WTC11 (cell line): Measurements from ENCODE around the gene EFNB3. TPM values are rescaled to one million over a fixed set of nuclear protein-coding genes. Genes with fewer than 3 reads are reported as not detected.

Experiments used
- ATAC-seq: fragments of 200-7000 bp; cut with Tn5 transposase; 2 replicates; pipeline ENCODE4 v1.10.0; 2021; ENCODE audit warnings: mild to moderate bottlenecking, moderate library complexity
- CTCF ChIA-PET: fragments of 300-600 bp; sonication (Branson Sonifier 250); formaldehyde crosslinking; loops from one replicate; lab custom pipeline; 2021; ENCODE audit warnings: antibody characterized with exemption; lab: Charles Lee
- POLR2A ChIA-PET: fragments of 350-600 bp; sonication (Branson Sonifier 250); formaldehyde crosslinking; loops from one replicate; lab custom pipeline; 2021; ENCODE audit warnings: antibody characterized with exemption; lab: Charles Lee
- DNase-seq: peaks from one replicate; pipeline ENCODE4 v3.0.0; 2021; ENCODE audit warnings: low spot score
- H3K27ac Mint-ChIP-seq: 2 replicates; pipeline ENCODE4 v1.8.0; 2021; ENCODE audit warnings: mixed read lengths
- H3K27me3 Mint-ChIP-seq: 2 replicates; pipeline ENCODE4 v1.8.0; 2021; ENCODE audit warnings: low read depth, mild to moderate bottlenecking, moderate library complexity, mixed read lengths
- H3K36me3 Mint-ChIP-seq: 2 replicates; pipeline ENCODE4 v1.8.0; 2021; ENCODE audit warnings: mixed read lengths
- H3K4me1 Mint-ChIP-seq: 2 replicates; pipeline ENCODE4 v1.8.0; 2022; ENCODE audit warnings: mixed read lengths
- H3K4me3 Mint-ChIP-seq: 2 replicates; pipeline ENCODE4 v1.8.0; 2021; ENCODE audit warnings: mild to moderate bottlenecking, moderate library complexity, mixed read lengths
- H3K9me3 Mint-ChIP-seq: 2 replicates; pipeline ENCODE4 v1.8.0; 2021; ENCODE audit warnings: mixed read lengths
- CBFB ChIP-seq: sonication (generic); formaldehyde crosslinking; IDR thresholded peaks from 2 replicates; pipeline ENCODE4 v1.8.1; 2022; ENCODE audit warnings: mild to moderate bottlenecking, low read depth, missing genetic modification reagents
- ELF4 ChIP-seq: sonication (generic); formaldehyde crosslinking; IDR thresholded peaks from 2 replicates; pipeline ENCODE4 v1.8.1; 2022; ENCODE audit warnings: low read depth, mild to moderate bottlenecking, moderate library complexity, missing genetic modification reagents
- ERG ChIP-seq: fragments of 250-450 bp; sonication (Bioruptor Pico); IDR thresholded peaks from 2 replicates; pipeline ENCODE4 v1.8.0; 2021; ENCODE audit warnings: mild to moderate bottlenecking
- ESRRA ChIP-seq: sonication (generic); formaldehyde crosslinking; IDR thresholded peaks from 2 replicates; pipeline ENCODE4 v1.8.1; 2022; ENCODE audit warnings: mild to moderate bottlenecking, missing genetic modification reagents, borderline replicate concordance
- GTF2I ChIP-seq: fragments of 250-450 bp; sonication (Bioruptor Pico); conservative IDR thresholded peaks from 2 replicates; pipeline ENCODE4 v1.4.0; 2021; ENCODE audit warnings: mild to moderate bottlenecking
- IRF2 ChIP-seq: sonication (generic); formaldehyde crosslinking; IDR thresholded peaks from 2 replicates; pipeline ENCODE4 v1.8.0; 2022; ENCODE audit warnings: low read depth, missing genetic modification reagents, borderline replicate concordance
- JAZF1 ChIP-seq: fragments of 250-450 bp; sonication (Bioruptor Pico); IDR thresholded peaks from 2 replicates; pipeline ENCODE4 v1.9.0; 2021; ENCODE audit warnings: moderate library complexity, mild to moderate bottlenecking, inconsistent platforms
- MXD4 ChIP-seq: fragments of 250-450 bp; sonication (Bioruptor Pico); IDR thresholded peaks from 2 replicates; pipeline ENCODE4 v1.8.0; 2021; ENCODE audit warnings: mild to moderate bottlenecking, moderate library complexity, borderline replicate concordance
- PRRX2 ChIP-seq: fragments of 250-450 bp; sonication (Bioruptor Pico); IDR thresholded peaks from 2 replicates; pipeline ENCODE4 v1.8.0; 2021; ENCODE audit warnings: mild to moderate bottlenecking
- ZNF121 ChIP-seq: sonication (generic); formaldehyde crosslinking; IDR thresholded peaks from 2 replicates; pipeline ENCODE4 v1.8.0; 2023; ENCODE audit warnings: missing genetic modification reagents
- ZNF232 ChIP-seq: sonication (generic); formaldehyde crosslinking; IDR thresholded peaks from 2 replicates; pipeline ENCODE4 v1.8.0; 2022; ENCODE audit warnings: mild to moderate bottlenecking, missing genetic modification reagents
- ZNF425 ChIP-seq: fragments of 250-450 bp; sonication (Bioruptor Pico); conservative IDR thresholded peaks from 2 replicates; pipeline ENCODE4 v1.9.0; 2021; ENCODE audit warnings: mild to moderate bottlenecking
- ZNF671 ChIP-seq: fragments of 250-450 bp; sonication (Bioruptor Pico); IDR thresholded peaks from 2 replicates; pipeline ENCODE4 v1.8.0; 2021; ENCODE audit warnings: mild to moderate bottlenecking
- total RNA-seq: library from RNA; stranded (reverse); gene quantifications from 3 replicates; pipeline ENCODE4 v1.2.3, GENCODE V29; 2021
- TF ChIP-seq, protein P1 (sequence below): sonication (generic); formaldehyde crosslinking; IDR thresholded peaks from 2 replicates; pipeline ENCODE4 v1.8.1; 2023; ENCODE audit warnings: mild to moderate bottlenecking, missing genetic modification reagents, moderate library complexity
- TF ChIP-seq, protein P2 (sequence below): fragments of 250-450 bp; sonication (Bioruptor Pico); IDR thresholded peaks from 2 replicates; pipeline ENCODE4 v2.1.2; 2022; ENCODE audit warnings: mild to moderate bottlenecking, moderate library complexity
- TF ChIP-seq, protein P3 (sequence below): sonication (generic); formaldehyde crosslinking; IDR thresholded peaks from 2 replicates; pipeline ENCODE4 v1.8.0; 2022; ENCODE audit warnings: mild to moderate bottlenecking, missing genetic modification reagents
- TF ChIP-seq, protein P4 (sequence below): sonication (generic); formaldehyde crosslinking; IDR thresholded peaks from 2 replicates; pipeline ENCODE4 v1.8.1; 2023; ENCODE audit warnings: mild to moderate bottlenecking, missing genetic modification reagents, moderate library complexity

The EFNB3 gene
- total RNA-seq, 1 experiment from 2014 or later, result 14.7 TPM

DNA sequence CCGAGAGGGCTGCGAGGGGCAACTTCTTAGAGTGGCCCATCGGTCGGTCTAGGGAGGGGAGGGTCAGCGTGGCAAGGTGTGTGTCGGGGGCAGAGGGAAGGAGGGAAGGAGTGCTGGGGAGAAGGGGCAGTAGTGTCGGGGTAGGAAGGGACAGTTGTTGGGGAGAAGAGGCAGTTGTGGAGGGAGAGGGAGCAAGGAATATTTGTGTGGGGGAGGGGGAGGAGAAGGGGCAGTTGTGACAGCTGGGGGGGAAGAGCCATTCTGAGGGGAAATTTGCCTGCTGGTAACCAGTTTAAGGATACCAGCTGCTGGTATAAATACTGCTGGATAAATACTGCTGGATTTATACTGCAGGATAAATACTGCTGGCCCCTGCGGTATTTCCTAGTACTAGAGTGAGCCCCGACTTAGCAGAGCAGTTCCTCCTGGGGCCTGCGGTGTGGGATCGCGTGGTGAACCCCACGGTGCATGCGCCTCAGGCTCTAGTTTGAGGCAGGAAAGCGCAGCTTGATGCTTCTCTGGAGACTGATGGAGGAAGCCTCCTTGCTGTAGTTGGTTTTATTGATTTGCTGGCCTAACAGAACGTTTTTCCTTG is 12.9 kb downstream of the EFNB3 start:
- Mint-ChIP-seq H3K4me3 (peak overlapping the region; percentile 83), H3K36me3 (no peaks in the 10 kb centered on the region), H3K27me3 (peaks cover 44% of the 10 kb centered on the region), H3K27ac (no peak overlapping the region), H3K9me3 (no peaks in the 10 kb centered on the region), H3K4me1 (peaks cover 34% of the 10 kb centered on the region)
- DNase-seq (no peak), ATAC-seq (no peak)
- no peak for TF ChIP-seq ZNF232 (CRISPR knock-in tag)
- no peak for TF ChIP-seq ERG (CRISPR knock-in tag)
- TF ChIP-seq, protein P1, sequence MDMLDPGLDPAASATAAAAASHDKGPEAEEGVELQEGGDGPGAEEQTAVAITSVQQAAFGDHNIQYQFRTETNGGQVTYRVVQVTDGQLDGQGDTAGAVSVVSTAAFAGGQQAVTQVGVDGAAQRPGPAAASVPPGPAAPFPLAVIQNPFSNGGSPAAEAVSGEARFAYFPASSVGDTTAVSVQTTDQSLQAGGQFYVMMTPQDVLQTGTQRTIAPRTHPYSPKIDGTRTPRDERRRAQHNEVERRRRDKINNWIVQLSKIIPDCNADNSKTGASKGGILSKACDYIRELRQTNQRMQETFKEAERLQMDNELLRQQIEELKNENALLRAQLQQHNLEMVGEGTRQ (CRISPR knock-in tag), result no peak
- TF ChIP-seq, protein P2, sequence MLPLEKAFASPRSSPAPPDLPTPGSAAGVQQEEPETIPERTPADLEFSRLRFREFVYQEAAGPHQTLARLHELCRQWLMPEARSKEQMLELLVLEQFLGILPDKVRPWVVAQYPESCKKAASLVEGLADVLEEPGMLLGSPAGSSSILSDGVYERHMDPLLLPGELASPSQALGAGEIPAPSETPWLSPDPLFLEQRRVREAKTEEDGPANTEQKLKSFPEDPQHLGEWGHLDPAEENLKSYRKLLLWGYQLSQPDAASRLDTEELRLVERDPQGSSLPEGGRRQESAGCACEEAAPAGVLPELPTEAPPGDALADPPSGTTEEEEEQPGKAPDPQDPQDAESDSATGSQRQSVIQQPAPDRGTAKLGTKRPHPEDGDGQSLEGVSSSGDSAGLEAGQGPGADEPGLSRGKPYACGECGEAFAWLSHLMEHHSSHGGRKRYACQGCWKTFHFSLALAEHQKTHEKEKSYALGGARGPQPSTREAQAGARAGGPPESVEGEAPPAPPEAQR (CRISPR knock-in tag), result no peak
- no peak for TF ChIP-seq GTF2I (CRISPR knock-in tag)
- TF ChIP-seq PRRX2, result no peak
- TF ChIP-seq ZNF671 (CRISPR knock-in tag), result no peak
- TF ChIP-seq CBFB (CRISPR knock-in tag), result no peak
- TF ChIP-seq, protein P3, sequence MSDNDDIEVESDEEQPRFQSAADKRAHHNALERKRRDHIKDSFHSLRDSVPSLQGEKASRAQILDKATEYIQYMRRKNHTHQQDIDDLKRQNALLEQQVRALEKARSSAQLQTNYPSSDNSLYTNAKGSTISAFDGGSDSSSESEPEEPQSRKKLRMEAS (CRISPR knock-in tag), result no peak
- TF ChIP-seq IRF2 (CRISPR knock-in tag), result no peak
- ChIA-PET CTCF (interaction anchor here (0.6 to 8.0 kb wide), 12 partner anchors 12 to 134 kb away, joined by 3 to 120 read pairs (median 10); partner anchors contain the start of genes EFNB3, FXR2, MPDU1 and SOX15), POLR2A (interaction anchor here (1.2 to 2.3 kb wide), 5 partner anchors 13 to 139 kb away, joined by 4 to 18 read pairs (median 7); partner anchors contain the start of genes EFNB3, NAA38, SAT2 and TP53)

GRCh38 chr17:7719661-7720060 is 14.7 kb downstream of the EFNB3 start:
- Mint-ChIP-seq H3K4me3 (no peak overlapping the region), H3K9me3 (no peaks in the 10 kb centered on the region)
- TF ChIP-seq ZNF425 (CRISPR knock-in tag) (no peak), ZNF121 (no peak), MXD4 (CRISPR knock-in tag) (no peak), ELF4 (no peak), ZNF671 (CRISPR knock-in tag) (no peak), JAZF1 (CRISPR knock-in tag) (no peak), ESRRA (CRISPR knock-in tag) (no peak)
- TF ChIP-seq, protein P4, sequence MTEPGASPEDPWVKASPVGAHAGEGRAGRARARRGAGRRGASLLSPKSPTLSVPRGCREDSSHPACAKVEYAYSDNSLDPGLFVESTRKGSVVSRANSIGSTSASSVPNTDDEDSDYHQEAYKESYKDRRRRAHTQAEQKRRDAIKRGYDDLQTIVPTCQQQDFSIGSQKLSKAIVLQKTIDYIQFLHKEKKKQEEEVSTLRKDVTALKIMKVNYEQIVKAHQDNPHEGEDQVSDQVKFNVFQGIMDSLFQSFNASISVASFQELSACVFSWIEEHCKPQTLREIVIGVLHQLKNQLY (CRISPR knock-in tag), result no peak
- TF ChIP-seq, all 79 proteins: peak for 0
- DNase-seq (no peak), ATAC-seq (no peak)
- ChIA-PET POLR2A (no interaction called here), CTCF (no interaction called here)
- H3K4me1 Mint-ChIP-seq, result peaks cover 35% of the 10 kb centered on the region
- no peak overlapping the region for H3K27ac Mint-ChIP-seq
- H3K27me3 Mint-ChIP-seq, result peaks cover 39% of the 10 kb centered on the region
- H3K36me3 Mint-ChIP-seq, result no peaks in the 10 kb centered on the region
